Central memory CD8-positive, alpha-beta T cell (primary cell): ENCODE results near the gene LRP2.
A peak's percentile ranks its signal among the peaks of the same experiment; 100 is the strongest.

ENCODE experiments used
- ATAC-seq: fragments of 150-1000 bp; cut with Tn5 transposase; replicated peaks from 2 replicates; pipeline ENCODE4 v1.10.0; 2022; ENCODE audit warnings: mild to moderate bottlenecking, moderate FRiP score, moderate number of reproducible peaks; ENCODE audit not compliant: poor library complexity, severe bottlenecking; ENCODE audit errors: extremely low read depth
- DNase-seq, 2 donors: peaks; one replicate each; pipeline ENCODE4 v3.0.0; 2021; ENCODE audit warnings: low spot score in 2 of 2
- H3K27ac Mint-ChIP-seq: one replicate; pipeline ENCODE4 v1.8.0; 2022; ENCODE audit warnings: low read depth, mild to moderate bottlenecking, moderate library complexity, mixed read lengths
- H3K27me3 Mint-ChIP-seq: one replicate; pipeline ENCODE4 v1.8.0; 2022; ENCODE audit warnings: mixed read lengths
- H3K36me3 Mint-ChIP-seq: one replicate; pipeline ENCODE4 v1.8.0; 2022; ENCODE audit warnings: mild to moderate bottlenecking, moderate library complexity, mixed read lengths; ENCODE audit not compliant: insufficient read depth
- H3K4me1 Mint-ChIP-seq: one replicate; pipeline ENCODE4 v1.8.0; 2022; ENCODE audit warnings: mixed read lengths
- H3K4me3 Mint-ChIP-seq: one replicate; pipeline ENCODE4 v1.8.0; 2022; ENCODE audit warnings: mild to moderate bottlenecking, moderate library complexity, mixed read lengths
- H3K9me3 Mint-ChIP-seq: one replicate; pipeline ENCODE4 v1.8.0; 2022; ENCODE audit warnings: mixed read lengths

LRP2 gene

DNA sequence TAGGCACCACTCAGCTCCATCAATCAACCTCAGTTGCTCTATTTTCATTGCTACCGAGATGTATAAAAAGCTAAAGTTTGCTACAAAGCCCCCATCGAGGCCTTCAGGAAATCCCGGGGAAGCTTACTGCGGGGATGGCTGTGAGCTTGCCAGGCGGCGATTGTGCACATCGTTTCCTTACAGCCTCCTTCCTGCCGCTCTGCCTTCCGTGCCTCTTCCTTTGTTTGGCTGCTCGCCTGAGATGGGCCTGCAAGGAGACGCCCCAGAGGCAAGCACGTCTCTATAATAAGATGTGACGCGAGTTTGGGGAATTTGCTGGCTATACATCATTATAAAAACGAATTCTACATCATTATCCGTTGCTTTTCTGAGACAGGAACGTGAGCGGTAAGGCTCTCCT is 251.4 kb downstream of the LRP2 start:
- DNase-seq (no peak), ATAC-seq (no peak)
- H3K4me3 Mint-ChIP-seq: no peak overlapping the region
- H3K27ac Mint-ChIP-seq: no peak overlapping the region
- peaks cover 6% of the 10 kb centered on the region for H3K36me3 Mint-ChIP-seq
- H3K27me3 Mint-ChIP-seq: no peaks in the 10 kb centered on the region
- H3K9me3 Mint-ChIP-seq: no peaks in the 10 kb centered on the region
- peaks cover 36% of the 10 kb centered on the region for H3K4me1 Mint-ChIP-seq

DNA sequence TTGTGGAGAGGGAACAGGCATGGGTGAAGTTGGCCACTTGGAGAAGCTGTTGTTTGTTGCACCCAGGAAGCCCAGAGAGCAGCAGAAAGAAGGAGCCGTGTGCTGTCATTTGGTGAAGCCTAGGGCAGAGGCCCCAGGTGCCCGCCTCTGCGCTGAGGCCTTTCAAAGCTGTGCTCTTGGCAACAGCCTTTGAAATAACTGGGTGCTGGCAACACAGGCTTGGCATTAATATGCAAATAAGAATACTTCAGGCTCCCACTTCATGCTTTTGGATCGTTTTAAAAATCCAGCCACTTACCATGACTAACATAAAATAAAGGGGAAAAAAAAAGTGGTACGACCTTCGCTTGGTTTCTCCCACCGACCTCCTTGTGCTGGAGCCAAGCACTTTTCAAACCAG is 251.9 kb downstream of the LRP2 start:
- H3K9me3 Mint-ChIP-seq: no peaks in the 10 kb centered on the region
- DNase-seq (no peak), ATAC-seq (no peak)
- no peak overlapping the region for H3K27ac Mint-ChIP-seq
- H3K36me3 Mint-ChIP-seq: peaks cover 6% of the 10 kb centered on the region
- H3K27me3 Mint-ChIP-seq: no peaks in the 10 kb centered on the region
- H3K4me3 Mint-ChIP-seq: no peak overlapping the region
- peaks cover 41% of the 10 kb centered on the region for H3K4me1 Mint-ChIP-seq

- Mint-ChIP-seq H3K4me3 (no peak overlapping the region), H3K27ac (no peak overlapping the region), H3K4me1 (peaks cover 48% of the 10 kb centered on the region), H3K27me3 (no peaks in the 10 kb centered on the region), H3K9me3 (no peaks in the 10 kb centered on the region), H3K36me3 (peaks cover 6% of the 10 kb centered on the region)
- DNase-seq (peak; percentile 57 to 65), ATAC-seq (no peak)
Measured at GRCh38 chr2:169109502-169110409, 252.6 kb downstream of the LRP2 start.

GRCh38 chr2:169108099-169108884 is 254.0 kb downstream of the LRP2 start:
- Mint-ChIP-seq H3K4me1 (peaks cover 58% of the 10 kb centered on the region), H3K27ac (peak overlapping the region; percentile 60), H3K4me3 (peak overlapping the region; percentile 45), H3K9me3 (no peaks in the 10 kb centered on the region), H3K27me3 (no peaks in the 10 kb centered on the region), H3K36me3 (peaks cover 6% of the 10 kb centered on the region)
- DNase-seq: no peak
- no peak for ATAC-seq

DNA sequence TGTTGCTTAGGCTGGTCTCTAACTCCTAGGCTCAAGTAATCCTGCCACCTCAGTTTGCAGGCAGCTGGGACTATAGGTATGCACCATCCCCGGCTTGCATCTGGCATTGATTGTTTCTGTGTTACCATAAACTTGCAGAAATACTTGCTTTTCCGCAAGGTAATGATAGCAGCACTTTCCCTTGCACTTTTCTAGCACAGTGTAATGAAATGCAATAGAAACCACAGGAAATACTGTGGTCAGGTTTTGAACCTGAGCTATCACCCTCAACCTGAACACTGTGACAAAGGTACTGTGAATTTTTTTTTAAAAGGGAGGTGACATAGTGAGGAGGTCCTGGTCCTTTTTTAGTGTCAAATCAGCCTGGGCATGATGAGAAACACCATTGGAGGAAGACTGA is 254.7 kb downstream of the LRP2 start:
- no peaks in the 10 kb centered on the region for H3K9me3 Mint-ChIP-seq
- ATAC-seq: peak; percentile 94
- no peaks in the 10 kb centered on the region for H3K27me3 Mint-ChIP-seq
- peak in 1 of 2 donors; percentile 43 for DNase-seq
- H3K27ac Mint-ChIP-seq: peak overlapping the region; percentile 60
- H3K36me3 Mint-ChIP-seq: peaks cover 6% of the 10 kb centered on the region
- H3K4me1 Mint-ChIP-seq: peaks cover 60% of the 10 kb centered on the region
- H3K4me3 Mint-ChIP-seq: peak overlapping the region; percentile 45

DNA sequence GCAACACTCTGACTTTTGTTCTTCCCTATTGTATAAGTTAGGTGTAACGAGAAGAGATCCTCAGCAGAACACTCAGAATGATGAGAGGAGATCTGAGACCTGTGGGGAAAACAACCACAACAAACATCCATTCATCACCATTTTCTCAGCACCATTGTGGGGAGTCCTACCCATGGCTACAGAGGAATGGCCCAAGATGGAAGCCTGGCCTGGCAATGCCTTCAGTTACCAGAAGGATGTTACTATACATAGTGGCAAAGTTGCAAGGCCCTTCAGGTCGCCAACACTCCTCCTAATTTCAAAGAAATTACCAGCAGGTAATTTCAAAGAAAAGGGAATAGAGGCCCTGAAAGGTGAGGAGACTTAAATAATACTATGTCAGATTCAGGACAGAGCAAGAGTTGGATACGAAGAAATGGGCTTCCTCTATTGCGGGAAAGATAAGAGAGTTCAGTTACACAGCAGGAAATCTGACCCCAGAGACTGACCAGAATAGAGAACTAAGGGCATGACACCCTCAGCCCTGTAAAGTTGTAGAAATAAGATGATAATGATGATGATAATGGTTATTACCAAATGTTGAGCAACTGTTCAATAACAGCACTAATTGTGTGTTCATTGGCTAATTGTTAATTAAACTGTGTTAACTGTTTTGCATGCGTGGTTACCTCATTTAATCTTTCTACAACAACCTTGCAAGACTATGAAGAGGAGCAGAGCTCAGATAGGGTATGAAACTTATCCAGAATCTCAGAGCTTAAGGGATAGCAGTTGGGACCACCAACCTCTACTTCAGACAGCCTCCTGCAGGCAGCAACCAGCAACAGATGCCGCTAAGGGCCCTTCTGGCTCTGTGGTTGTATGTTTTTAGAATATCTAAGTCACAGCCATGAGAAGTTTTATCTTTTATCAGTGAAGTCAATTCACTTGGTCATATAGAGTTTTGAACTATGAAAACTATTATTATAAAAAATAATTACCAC is 255.5 kb downstream of the LRP2 start:
- H3K4me3 Mint-ChIP-seq: peak overlapping the region; percentile 57
- peaks cover 6% of the 10 kb centered on the region for H3K36me3 Mint-ChIP-seq
- no peak for ATAC-seq
- no peaks in the 10 kb centered on the region for H3K9me3 Mint-ChIP-seq
- no peaks in the 10 kb centered on the region for H3K27me3 Mint-ChIP-seq
- peak overlapping the region; percentile 60 for H3K27ac Mint-ChIP-seq
- DNase-seq: no peak
- peaks cover 60% of the 10 kb centered on the region for H3K4me1 Mint-ChIP-seq

- H3K36me3 Mint-ChIP-seq: peaks cover 6% of the 10 kb centered on the region
- H3K4me3 Mint-ChIP-seq: peak overlapping the region; percentile 57
- no peak for DNase-seq
- no peaks in the 10 kb centered on the region for H3K9me3 Mint-ChIP-seq
- peaks cover 60% of the 10 kb centered on the region for H3K4me1 Mint-ChIP-seq
- ATAC-seq: no peak
- H3K27me3 Mint-ChIP-seq: no peaks in the 10 kb centered on the region
- no peak overlapping the region for H3K27ac Mint-ChIP-seq
Measured at GRCh38 chr2:169106134-169106533, 256.2 kb downstream of the LRP2 start.

DNA sequence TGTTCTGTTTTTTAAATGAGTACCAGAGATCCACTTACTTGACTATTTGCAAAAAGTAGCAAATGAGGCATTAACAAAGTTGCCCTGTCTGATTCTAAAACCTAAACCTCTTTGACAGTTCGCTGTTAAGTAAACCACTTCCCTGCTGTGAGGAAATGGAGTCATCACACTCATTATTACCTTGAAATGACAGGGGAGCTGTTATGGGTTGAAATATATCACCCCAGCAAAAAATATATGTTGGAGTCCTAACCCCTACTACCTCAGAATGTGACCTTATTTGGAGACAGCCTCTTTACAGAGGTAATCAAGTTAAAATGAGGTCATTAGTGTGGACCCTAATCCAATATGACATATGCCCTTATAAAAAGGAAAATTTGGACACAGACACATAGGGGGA is 256.9 kb downstream of the LRP2 start:
- no peak for DNase-seq
- Mint-ChIP-seq H3K27me3 (no peaks in the 10 kb centered on the region), H3K9me3 (no peaks in the 10 kb centered on the region), H3K4me3 (peak overlapping the region; percentile 49), H3K36me3 (peaks cover 6% of the 10 kb centered on the region), H3K27ac (peak overlapping the region; percentile 49), H3K4me1 (peaks cover 60% of the 10 kb centered on the region)
- ATAC-seq: peak; percentile 33

DNA sequence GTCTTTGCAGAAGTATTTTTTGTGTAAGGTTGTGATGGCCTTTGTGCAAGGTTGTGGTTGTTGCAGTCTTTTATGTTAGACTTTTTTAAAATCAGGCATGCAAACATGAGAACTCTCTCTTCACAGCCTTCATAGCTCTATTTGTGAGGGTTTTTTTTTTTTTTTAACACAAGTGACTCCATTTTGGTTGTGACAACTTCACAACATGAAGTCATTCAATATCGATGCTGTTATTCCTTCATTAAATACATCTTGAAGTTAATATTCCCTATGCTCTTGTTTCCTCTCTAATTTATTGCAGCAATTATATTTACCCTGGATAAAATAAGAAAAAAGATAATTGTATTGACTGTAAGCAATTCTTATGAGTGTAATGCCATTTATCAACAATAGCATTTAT is 257.5 kb downstream of the LRP2 start:
- no peak for DNase-seq
- no peak for ATAC-seq
- Mint-ChIP-seq H3K9me3 (no peaks in the 10 kb centered on the region), H3K4me3 (peak overlapping the region; percentile 49), H3K36me3 (peaks cover 6% of the 10 kb centered on the region), H3K27me3 (no peaks in the 10 kb centered on the region), H3K4me1 (peaks cover 58% of the 10 kb centered on the region), H3K27ac (peak overlapping the region; percentile 49)

DNA sequence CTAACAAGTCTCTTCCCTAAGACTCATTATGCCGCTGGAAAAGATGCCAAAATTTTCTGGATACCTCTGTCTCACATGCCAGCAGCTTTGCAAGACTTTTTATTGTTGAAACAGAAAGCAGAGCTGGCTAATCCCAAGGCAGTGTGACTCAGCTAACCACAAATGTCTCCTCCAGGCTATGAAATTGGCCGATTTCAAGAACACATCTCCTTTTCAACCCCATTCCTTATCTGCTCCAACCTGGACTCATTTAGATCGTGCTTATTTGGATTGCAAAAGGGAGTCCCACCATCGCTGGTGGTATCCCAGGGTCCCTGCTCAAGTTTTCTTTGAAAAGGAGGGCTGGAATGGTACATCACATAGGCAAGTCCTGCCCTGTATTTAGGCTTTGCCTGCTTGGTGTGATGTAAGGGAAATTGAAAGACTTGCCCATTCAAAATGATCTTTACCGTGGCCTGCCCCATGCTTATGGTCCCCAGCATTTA is 266.7 kb downstream of the LRP2 start:
- Mint-ChIP-seq H3K36me3 (no peaks in the 10 kb centered on the region), H3K27me3 (peaks cover 17% of the 10 kb centered on the region), H3K4me1 (peaks cover 12% of the 10 kb centered on the region), H3K9me3 (no peaks in the 10 kb centered on the region), H3K27ac (no peak overlapping the region), H3K4me3 (no peak overlapping the region)
- ATAC-seq (no peak), DNase-seq (no peak)

GRCh38 chr2:169094676-169095075 is 267.7 kb downstream of the LRP2 start:
- peaks cover 12% of the 10 kb centered on the region for H3K4me1 Mint-ChIP-seq
- DNase-seq: no peak
- no peaks in the 10 kb centered on the region for H3K9me3 Mint-ChIP-seq
- ATAC-seq: no peak
- H3K27ac Mint-ChIP-seq: no peak overlapping the region
- no peaks in the 10 kb centered on the region for H3K36me3 Mint-ChIP-seq
- H3K4me3 Mint-ChIP-seq: no peak overlapping the region
- peaks cover 19% of the 10 kb centered on the region for H3K27me3 Mint-ChIP-seq

GRCh38 chr2:169093535-169093934 is 268.8 kb downstream of the LRP2 start:
- H3K4me1 Mint-ChIP-seq: peaks cover 12% of the 10 kb centered on the region
- H3K27ac Mint-ChIP-seq: no peak overlapping the region
- no peaks in the 10 kb centered on the region for H3K9me3 Mint-ChIP-seq
- peaks cover 19% of the 10 kb centered on the region for H3K27me3 Mint-ChIP-seq
- H3K36me3 Mint-ChIP-seq: no peaks in the 10 kb centered on the region
- DNase-seq: no peak
- no peak overlapping the region for H3K4me3 Mint-ChIP-seq
- no peak for ATAC-seq
